Measurements from ENCODE around the gene CNTROB. TPM values are rescaled to one million over a fixed set of nuclear protein-coding genes. Genes with fewer than 3 reads are reported as not detected.

CNTROB gene
- total and polyA plus RNA-seq, 10 of the 15 experiments (the other 5 are each of a cell fraction or from before 2014, with no cell fraction given) = 2.0 to 36.2 (median 28.2) TPM

DNA sequence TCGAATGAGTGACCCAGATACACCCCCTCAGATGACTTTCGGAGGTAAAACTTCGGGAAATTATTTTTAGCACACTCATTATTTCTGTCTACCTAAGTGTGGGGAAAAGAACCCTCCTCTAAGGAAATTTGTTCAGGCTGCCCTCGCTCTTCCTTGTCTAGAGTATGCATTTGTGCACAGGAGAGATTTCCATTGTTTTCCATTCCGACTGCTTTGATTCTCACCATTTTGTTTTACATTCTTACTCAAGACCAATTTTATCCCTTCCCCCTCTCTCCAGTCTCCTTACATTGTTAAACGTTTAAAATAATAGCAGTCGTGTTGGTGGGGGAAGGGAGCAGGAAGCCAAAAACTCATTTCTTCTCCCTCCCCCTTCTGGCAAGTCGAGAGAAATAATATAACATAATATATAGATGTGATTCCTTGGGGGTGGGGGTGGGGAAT, 44.9 kb upstream of the CNTROB start (continued):
- TF ChIP-seq, protein P1, sequence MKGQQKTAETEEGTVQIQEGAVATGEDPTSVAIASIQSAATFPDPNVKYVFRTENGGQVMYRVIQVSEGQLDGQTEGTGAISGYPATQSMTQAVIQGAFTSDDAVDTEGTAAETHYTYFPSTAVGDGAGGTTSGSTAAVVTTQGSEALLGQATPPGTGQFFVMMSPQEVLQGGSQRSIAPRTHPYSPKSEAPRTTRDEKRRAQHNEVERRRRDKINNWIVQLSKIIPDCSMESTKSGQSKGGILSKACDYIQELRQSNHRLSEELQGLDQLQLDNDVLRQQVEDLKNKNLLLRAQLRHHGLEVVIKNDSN (IDR thresholded peaks at IDR 0.05; ENCODE audit: borderline replicate concordance, extremely low read length, insufficient read depth, low read depth, low read length) = no peak
- TF ChIP-seq ZNF622 (IDR thresholded peaks at IDR 0.05) (no peak), NFYA (IDR thresholded peaks at IDR 0.05; ENCODE audit: borderline replicate concordance, low read depth, low read length) (no peak), IRF4 (IDR thresholded peaks at IDR 0.05; ENCODE audit: low read depth, low read length) (no peak), HDAC6 (IDR thresholded peaks at IDR 0.05; ENCODE audit: unreplicated experiment) (no peak), TCF12 (IDR thresholded peaks at IDR 0.05; ENCODE audit: low read depth, low read length) (no peak), EZH2 (IDR thresholded peaks at IDR 0.05; ENCODE audit: borderline replicate concordance, control insufficient read depth, low read depth, low read length) (no peak), ATF7 (IDR thresholded peaks at IDR 0.05; ENCODE audit: low read depth) (0 out of 2 replicates have a peak, but pooled peaks have one; percentile 14), YBX1 (IDR thresholded peaks at IDR 0.05) (no peak), BMI1 (IDR thresholded peaks at IDR 0.05; ENCODE audit: borderline replicate concordance) (no peak), STAT1 (conservative IDR thresholded peaks at IDR 0.05) (no peak), CHD2 (IDR thresholded peaks at IDR 0.05; ENCODE audit: borderline replicate concordance, low read depth, low read length) (peak; percentile 56; the same call in 1 of the 2 replicates)
- TF ChIP-seq, protein P2, sequence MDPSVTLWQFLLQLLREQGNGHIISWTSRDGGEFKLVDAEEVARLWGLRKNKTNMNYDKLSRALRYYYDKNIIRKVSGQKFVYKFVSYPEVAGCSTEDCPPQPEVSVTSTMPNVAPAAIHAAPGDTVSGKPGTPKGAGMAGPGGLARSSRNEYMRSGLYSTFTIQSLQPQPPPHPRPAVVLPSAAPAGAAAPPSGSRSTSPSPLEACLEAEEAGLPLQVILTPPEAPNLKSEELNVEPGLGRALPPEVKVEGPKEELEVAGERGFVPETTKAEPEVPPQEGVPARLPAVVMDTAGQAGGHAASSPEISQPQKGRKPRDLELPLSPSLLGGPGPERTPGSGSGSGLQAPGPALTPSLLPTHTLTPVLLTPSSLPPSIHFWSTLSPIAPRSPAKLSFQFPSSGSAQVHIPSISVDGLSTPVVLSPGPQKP (IDR thresholded peaks at IDR 0.05; ENCODE audit: low read depth, low read length) = no peak
- TF ChIP-seq, protein P3, sequence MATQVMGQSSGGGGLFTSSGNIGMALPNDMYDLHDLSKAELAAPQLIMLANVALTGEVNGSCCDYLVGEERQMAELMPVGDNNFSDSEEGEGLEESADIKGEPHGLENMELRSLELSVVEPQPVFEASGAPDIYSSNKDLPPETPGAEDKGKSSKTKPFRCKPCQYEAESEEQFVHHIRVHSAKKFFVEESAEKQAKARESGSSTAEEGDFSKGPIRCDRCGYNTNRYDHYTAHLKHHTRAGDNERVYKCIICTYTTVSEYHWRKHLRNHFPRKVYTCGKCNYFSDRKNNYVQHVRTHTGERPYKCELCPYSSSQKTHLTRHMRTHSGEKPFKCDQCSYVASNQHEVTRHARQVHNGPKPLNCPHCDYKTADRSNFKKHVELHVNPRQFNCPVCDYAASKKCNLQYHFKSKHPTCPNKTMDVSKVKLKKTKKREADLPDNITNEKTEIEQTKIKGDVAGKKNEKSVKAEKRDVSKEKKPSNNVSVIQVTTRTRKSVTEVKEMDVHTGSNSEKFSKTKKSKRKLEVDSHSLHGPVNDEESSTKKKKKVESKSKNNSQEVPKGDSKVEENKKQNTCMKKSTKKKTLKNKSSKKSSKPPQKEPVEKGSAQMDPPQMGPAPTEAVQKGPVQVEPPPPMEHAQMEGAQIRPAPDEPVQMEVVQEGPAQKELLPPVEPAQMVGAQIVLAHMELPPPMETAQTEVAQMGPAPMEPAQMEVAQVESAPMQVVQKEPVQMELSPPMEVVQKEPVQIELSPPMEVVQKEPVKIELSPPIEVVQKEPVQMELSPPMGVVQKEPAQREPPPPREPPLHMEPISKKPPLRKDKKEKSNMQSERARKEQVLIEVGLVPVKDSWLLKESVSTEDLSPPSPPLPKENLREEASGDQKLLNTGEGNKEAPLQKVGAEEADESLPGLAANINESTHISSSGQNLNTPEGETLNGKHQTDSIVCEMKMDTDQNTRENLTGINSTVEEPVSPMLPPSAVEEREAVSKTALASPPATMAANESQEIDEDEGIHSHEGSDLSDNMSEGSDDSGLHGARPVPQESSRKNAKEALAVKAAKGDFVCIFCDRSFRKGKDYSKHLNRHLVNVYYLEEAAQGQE (IDR thresholded peaks at IDR 0.05; ENCODE audit: low read depth, low read length) = no peak
- TF ChIP-seq, protein P4, sequence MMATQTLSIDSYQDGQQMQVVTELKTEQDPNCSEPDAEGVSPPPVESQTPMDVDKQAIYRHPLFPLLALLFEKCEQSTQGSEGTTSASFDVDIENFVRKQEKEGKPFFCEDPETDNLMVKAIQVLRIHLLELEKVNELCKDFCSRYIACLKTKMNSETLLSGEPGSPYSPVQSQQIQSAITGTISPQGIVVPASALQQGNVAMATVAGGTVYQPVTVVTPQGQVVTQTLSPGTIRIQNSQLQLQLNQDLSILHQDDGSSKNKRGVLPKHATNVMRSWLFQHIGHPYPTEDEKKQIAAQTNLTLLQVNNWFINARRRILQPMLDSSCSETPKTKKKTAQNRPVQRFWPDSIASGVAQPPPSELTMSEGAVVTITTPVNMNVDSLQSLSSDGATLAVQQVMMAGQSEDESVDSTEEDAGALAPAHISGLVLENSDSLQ (IDR thresholded peaks at IDR 0.05) = no peak
- TF ChIP-seq, protein P5, sequence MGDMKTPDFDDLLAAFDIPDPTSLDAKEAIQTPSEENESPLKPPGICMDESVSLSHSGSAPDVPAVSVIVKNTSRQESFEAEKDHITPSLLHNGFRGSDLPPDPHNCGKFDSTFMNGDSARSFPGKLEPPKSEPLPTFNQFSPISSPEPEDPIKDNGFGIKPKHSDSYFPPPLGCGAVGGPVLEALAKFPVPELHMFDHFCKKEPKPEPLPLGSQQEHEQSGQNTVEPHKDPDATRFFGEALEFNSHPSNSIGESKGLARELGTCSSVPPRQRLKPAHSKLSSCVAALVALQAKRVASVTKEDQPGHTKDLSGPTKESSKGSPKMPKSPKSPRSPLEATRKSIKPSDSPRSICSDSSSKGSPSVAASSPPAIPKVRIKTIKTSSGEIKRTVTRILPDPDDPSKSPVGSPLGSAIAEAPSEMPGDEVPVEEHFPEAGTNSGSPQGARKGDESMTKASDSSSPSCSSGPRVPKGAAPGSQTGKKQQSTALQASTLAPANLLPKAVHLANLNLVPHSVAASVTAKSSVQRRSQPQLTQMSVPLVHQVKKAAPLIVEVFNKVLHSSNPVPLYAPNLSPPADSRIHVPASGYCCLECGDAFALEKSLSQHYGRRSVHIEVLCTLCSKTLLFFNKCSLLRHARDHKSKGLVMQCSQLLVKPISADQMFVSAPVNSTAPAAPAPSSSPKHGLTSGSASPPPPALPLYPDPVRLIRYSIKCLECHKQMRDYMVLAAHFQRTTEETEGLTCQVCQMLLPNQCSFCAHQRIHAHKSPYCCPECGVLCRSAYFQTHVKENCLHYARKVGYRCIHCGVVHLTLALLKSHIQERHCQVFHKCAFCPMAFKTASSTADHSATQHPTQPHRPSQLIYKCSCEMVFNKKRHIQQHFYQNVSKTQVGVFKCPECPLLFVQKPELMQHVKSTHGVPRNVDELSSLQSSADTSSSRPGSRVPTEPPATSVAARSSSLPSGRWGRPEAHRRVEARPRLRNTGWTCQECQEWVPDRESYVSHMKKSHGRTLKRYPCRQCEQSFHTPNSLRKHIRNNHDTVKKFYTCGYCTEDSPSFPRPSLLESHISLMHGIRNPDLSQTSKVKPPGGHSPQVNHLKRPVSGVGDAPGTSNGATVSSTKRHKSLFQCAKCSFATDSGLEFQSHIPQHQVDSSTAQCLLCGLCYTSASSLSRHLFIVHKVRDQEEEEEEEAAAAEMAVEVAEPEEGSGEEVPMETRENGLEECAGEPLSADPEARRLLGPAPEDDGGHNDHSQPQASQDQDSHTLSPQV (IDR thresholded peaks at IDR 0.05) = no peak
